Measurements from ENCODE around the gene ABCB11. TPM values are rescaled to one million over a fixed set of nuclear protein-coding genes. Genes with fewer than 3 reads are reported as not detected.

The ABCB11 gene
- total and polyA plus RNA-seq, 9 of the 15 experiments (the other 6 are each of a cell fraction or from before 2014, with no cell fraction given): 0.04 to 0.51 (median 0.10) TPM; not detected in 1

DNA sequence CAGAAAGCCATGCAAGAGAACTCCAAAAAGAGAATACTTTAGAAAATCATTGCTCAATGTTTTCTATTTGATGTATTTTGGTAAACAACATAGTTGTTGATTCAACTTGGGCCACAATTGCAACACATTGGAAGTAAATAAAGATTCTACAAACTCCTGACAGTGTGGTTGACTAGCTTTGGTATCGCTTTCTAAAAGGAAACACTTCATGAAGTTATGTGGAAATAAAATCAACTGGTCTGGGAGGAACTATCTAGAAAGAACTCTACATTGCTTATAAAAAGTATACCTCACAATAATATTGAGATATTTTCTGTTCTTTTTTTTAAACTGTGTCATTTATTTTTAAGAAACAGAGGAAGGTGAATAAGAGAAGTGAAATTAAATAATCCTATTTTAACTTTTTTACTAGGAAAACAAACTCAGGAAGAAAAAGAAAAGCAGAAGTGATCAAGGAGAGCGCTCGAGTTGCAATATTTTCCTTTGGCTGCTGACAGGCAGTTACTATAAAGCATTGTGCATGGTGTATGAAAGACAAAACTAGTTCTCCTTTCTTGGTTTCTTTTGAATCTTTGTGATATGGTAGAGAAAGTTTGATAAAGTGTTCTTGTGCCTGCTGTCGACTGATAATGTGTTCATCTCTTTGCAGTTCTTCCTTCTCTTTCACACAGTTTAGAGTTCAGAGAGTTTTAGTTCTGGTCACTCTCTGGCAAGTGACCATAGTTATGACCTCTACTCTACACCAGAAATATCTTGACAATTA is 41.2 kb upstream of the ABCB11 start (continued):
- TF ChIP-seq, protein P1, sequence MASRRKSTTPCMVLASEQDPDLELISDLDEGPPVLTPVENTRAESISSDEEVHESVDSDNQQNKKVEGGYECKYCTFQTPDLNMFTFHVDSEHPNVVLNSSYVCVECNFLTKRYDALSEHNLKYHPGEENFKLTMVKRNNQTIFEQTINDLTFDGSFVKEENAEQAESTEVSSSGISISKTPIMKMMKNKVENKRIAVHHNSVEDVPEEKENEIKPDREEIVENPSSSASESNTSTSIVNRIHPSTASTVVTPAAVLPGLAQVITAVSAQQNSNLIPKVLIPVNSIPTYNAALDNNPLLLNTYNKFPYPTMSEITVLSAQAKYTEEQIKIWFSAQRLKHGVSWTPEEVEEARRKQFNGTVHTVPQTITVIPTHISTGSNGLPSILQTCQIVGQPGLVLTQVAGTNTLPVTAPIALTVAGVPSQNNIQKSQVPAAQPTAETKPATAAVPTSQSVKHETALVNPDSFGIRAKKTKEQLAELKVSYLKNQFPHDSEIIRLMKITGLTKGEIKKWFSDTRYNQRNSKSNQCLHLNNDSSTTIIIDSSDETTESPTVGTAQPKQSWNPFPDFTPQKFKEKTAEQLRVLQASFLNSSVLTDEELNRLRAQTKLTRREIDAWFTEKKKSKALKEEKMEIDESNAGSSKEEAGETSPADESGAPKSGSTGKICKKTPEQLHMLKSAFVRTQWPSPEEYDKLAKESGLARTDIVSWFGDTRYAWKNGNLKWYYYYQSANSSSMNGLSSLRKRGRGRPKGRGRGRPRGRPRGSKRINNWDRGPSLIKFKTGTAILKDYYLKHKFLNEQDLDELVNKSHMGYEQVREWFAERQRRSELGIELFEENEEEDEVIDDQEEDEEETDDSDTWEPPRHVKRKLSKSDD (conservative IDR thresholded peaks at IDR 0.05; ENCODE audit: low read length): no peak
- TF ChIP-seq NR3C1 (CRISPR knock-in tag; IDR thresholded peaks at IDR 0.05): no peak
- peak; percentile 95 for TF ChIP-seq ARID1B (IDR thresholded peaks at IDR 0.05)
- no peak for TF ChIP-seq E2F3 (CRISPR knock-in tag; IDR thresholded peaks at IDR 0.05)
- no peak for TF ChIP-seq CCAR2 (IDR thresholded peaks at IDR 0.05; ENCODE audit: low read depth, low read length)
- TF ChIP-seq ATF1 (CRISPR knock-in tag; IDR thresholded peaks at IDR 0.05): no peak
- TF ChIP-seq ATF1 (tag; IDR thresholded peaks at IDR 0.05): no peak
- peak; percentile 33; the same call in 1 of the 2 replicates for TF ChIP-seq KLF6 (CRISPR knock-in tag; IDR thresholded peaks at IDR 0.05; ENCODE audit: borderline replicate concordance)
- TF ChIP-seq SAFB2 (IDR thresholded peaks at IDR 0.05; ENCODE audit: borderline replicate concordance, low read depth, low read length, severe bottlenecking): no peak
- TF ChIP-seq, protein P2, sequence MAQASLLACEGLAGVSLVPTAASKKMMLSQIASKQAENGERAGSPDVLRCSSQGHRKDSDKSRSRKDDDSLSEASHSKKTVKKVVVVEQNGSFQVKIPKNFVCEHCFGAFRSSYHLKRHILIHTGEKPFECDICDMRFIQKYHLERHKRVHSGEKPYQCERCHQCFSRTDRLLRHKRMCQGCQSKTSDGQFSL (CRISPR knock-in tag; IDR thresholded peaks at IDR 0.05): no peak
- TF ChIP-seq, protein P2 (tag; IDR thresholded peaks at IDR 0.05): no peak
- TF ChIP-seq, protein P3, sequence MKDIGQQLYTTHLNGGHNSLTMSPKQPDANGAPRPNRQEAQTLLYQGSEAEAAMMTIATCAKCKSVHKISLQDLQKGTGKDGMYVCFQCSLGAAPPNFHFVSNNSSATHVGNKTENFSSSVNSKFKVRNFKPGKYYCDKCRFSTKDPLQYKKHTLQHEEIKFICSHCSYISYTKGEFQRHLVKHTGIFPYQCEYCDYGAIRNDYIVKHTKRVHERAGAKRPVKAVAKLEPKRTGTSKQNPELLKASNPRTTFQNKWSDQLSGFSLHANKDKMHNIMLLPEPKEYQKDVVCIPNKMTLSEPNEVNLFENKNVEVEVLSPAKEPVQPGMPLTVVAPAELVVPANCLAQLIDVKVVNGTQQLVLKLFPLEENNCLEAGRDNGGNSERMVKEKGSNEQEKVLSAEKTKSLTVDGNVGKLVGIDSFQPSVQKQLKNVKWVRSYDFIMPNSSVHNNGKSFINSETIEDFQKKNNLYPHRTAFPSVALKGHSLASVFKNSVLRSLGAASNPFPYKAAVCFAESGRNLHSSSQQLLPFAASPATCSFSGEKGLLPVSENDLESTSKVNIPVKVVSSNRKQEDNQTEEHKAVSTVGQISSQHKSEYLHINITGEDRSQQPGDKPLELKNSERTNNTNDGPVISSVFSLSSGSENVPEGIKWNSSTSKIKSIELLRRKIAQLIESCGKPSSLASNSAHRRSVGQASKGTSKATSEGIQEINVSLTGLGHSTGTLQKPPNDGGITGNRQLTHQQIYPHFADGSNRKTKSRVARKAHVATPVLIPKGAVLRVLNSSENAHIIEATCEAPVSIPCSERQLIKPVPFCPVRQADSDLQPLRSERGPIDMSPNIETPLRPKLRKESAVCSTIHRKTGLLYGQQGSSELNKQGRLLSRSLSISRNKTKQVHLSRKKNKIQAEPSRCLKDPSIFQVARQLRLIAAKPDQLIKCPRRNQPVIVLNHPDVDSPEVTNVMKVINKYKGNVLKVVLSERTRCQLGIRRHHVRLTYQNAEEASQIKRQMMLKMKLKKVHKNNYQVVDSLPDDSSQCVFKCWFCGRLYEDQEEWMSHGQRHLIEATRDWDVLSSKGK (CRISPR knock-in tag; IDR thresholded peaks at IDR 0.05): no peak
- TF ChIP-seq ZNF133 (CRISPR knock-in tag; IDR thresholded peaks at IDR 0.05): no peak
- TF ChIP-seq, protein P4, sequence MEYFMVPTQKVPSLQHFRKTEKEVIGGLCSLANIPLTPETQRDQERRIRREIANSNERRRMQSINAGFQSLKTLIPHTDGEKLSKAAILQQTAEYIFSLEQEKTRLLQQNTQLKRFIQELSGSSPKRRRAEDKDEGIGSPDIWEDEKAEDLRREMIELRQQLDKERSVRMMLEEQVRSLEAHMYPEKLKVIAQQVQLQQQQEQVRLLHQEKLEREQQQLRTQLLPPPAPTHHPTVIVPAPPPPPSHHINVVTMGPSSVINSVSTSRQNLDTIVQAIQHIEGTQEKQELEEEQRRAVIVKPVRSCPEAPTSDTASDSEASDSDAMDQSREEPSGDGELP (CRISPR knock-in tag; IDR thresholded peaks at IDR 0.05; ENCODE audit: borderline replicate concordance): no peak
- no peak for TF ChIP-seq MYC (IDR thresholded peaks at IDR 0.05; ENCODE audit: low read depth, low read length)
- no peak for TF ChIP-seq MYC (CRISPR knock-in tag; IDR thresholded peaks at IDR 0.05; ENCODE audit: borderline replicate concordance, low read depth)
- TF ChIP-seq SRSF3 (IDR thresholded peaks at IDR 0.05; ENCODE audit: insufficient read depth, low read length): no peak
- TF ChIP-seq FOXJ2 (tag; IDR thresholded peaks at IDR 0.05): no peak
- TF ChIP-seq TAF9B (IDR thresholded peaks at IDR 0.05; ENCODE audit: partially characterized antibody): no peak
- TF ChIP-seq PPARD (CRISPR knock-in tag; IDR thresholded peaks at IDR 0.05): no peak
- TF ChIP-seq ZBTB8A (IDR thresholded peaks at IDR 0.05; ENCODE audit: partially characterized antibody): no peak
- TF ChIP-seq SUPT5H (IDR thresholded peaks at IDR 0.05): no peak
